Measurements from ENCODE around the gene FLT3.

Gene FLT3

GRCh38 chr13:27971776-27972477 lies 128.4 kb downstream of the FLT3 start:
- TF ChIP-seq CTCF (IDR thresholded peaks at IDR 0.05; ENCODE audit: low read depth, low read length) = no peak
- DNase-seq = no peak
- peaks cover 100% of the 10 kb centered on the region for H3K27me3 ChIP-seq (ENCODE audit: insufficient read depth, low read depth, severe bottlenecking)

GRCh38 chr13:27971236-27971645 lies 129.1 kb downstream of the FLT3 start:
- TF ChIP-seq CTCF (IDR thresholded peaks at IDR 0.05; ENCODE audit: low read depth, low read length) = no peak
- Histone ChIP-seq H3K4me3 (ENCODE audit: low read depth, low read length) (no peak overlapping the region), H3K36me3 (no peaks in the 10 kb centered on the region), H3K27ac (no peak overlapping the region), H3K27me3 (ENCODE audit: insufficient read depth, low read depth, severe bottlenecking) (peaks cover 100% of the 10 kb centered on the region), H3K9me3 (ENCODE audit: severe bottlenecking) (peaks cover 35% of the 10 kb centered on the region)
- DNase-seq = no peak

More at GRCh38 chr13:27971776-27972477, 128.4 kb downstream of the FLT3 start:
- H3K4me3 ChIP-seq (ENCODE audit: low read depth, low read length) = no peak overlapping the region
- no peaks in the 10 kb centered on the region for H3K36me3 ChIP-seq
- no peak overlapping the region for H3K27ac ChIP-seq
- H3K9me3 ChIP-seq (ENCODE audit: severe bottlenecking) = peaks cover 28% of the 10 kb centered on the region

- no peak overlapping the region for H3K27ac ChIP-seq
- H3K36me3 ChIP-seq = no peaks in the 10 kb centered on the region
- TF ChIP-seq CTCF (IDR thresholded peaks at IDR 0.05; ENCODE audit: low read depth, low read length) = no peak
- no peak overlapping the region for H3K4me3 ChIP-seq (ENCODE audit: low read depth, low read length)
- peaks cover 41% of the 10 kb centered on the region for H3K9me3 ChIP-seq (ENCODE audit: severe bottlenecking)
- peaks cover 100% of the 10 kb centered on the region for H3K27me3 ChIP-seq (ENCODE audit: insufficient read depth, low read depth, severe bottlenecking)
- no peak for DNase-seq
These were observed 129.8 kb downstream of the FLT3 start for GRCh38 chr13:27970382-27971235.

- H3K36me3 ChIP-seq = no peaks in the 10 kb centered on the region
- peaks cover 100% of the 10 kb centered on the region for H3K27me3 ChIP-seq (ENCODE audit: insufficient read depth, low read depth, severe bottlenecking)
- DNase-seq = no peak
- peaks cover 41% of the 10 kb centered on the region for H3K9me3 ChIP-seq (ENCODE audit: severe bottlenecking)
- no peak overlapping the region for H3K27ac ChIP-seq
- H3K4me3 ChIP-seq (ENCODE audit: low read depth, low read length) = no peak overlapping the region
- TF ChIP-seq CTCF (IDR thresholded peaks at IDR 0.05; ENCODE audit: low read depth, low read length) = no peak
These were observed 130.5 kb downstream of the FLT3 start for GRCh38 chr13:27969866-27970229.

- DNase-seq = no peak
- peaks cover 44% of the 10 kb centered on the region for H3K9me3 ChIP-seq (ENCODE audit: severe bottlenecking)
- no peak for TF ChIP-seq CTCF (IDR thresholded peaks at IDR 0.05; ENCODE audit: low read depth, low read length)
- peak within 1 kb of the TSS; percentile 3; the same call in 1 of the 2 replicates for H3K4me3 ChIP-seq (ENCODE audit: low read depth, low read length)
- no peak within 1 kb of the TSS for H3K27ac ChIP-seq
- no peaks in the 10 kb centered on the region for H3K36me3 ChIP-seq
- peaks cover 100% of the 10 kb centered on the region for H3K27me3 ChIP-seq (ENCODE audit: insufficient read depth, low read depth, severe bottlenecking)
These were observed 131.1 kb downstream of the FLT3 start, which contains the start of gene CDX2 for GRCh38 chr13:27969082-27969865. TSS of gene CDX2 (minus strand) at chr13:27969315. CDS start at chr13:27969006, 309 bp downstream.

Data from WERI-Rb-1 (cell line).